Gastroesophageal sphincter (tissue), 4 donors: ENCODE data around the gene PPP1R3A. TPM values are rescaled to one million over a fixed set of nuclear protein-coding genes. Genes with fewer than 3 reads are reported as not detected.
A peak's percentile ranks its signal among the peaks of the same experiment; 100 is the strongest.

Experiments used
- ATAC-seq: fragments of 150-250 bp; one replicate; pipeline ENCODE4 v1.9.1; 2016; ENCODE audit warnings: mild to moderate bottlenecking, moderate library complexity
- H3K27ac ChIP-seq, 4 donors: fragments of 200-600 bp; sonication (generic) in 3 of 4; 1 replicate in 3 of 4; 2 replicates in 1 of 4; pipeline ENCODE4 v1.5.1; 2016 to 2019
- H3K27me3 ChIP-seq: fragments of 200-600 bp; sonication (generic); one replicate; pipeline ENCODE4 v1.5.1; 2019
- H3K36me3 ChIP-seq, 2 donors: fragments of 200-600 bp; sonication (generic); one replicate each; pipeline ENCODE4 v1.5.1; 2019; ENCODE audit warnings: control low read depth in 1 of 2
- H3K4me1 ChIP-seq, 3 donors: fragments of 200-600 bp; sonication (generic); 1 replicate in 2 of 3; 2 replicates in 1 of 3; pipeline ENCODE4 v1.5.1; 2016 to 2019; ENCODE audit warnings: control low read depth in 2 of 3
- H3K4me3 ChIP-seq, 2 donors: fragments of 200-600 bp; sonication (generic); one replicate each; pipeline ENCODE4 v1.5.1; 2019; ENCODE audit warnings: mild to moderate bottlenecking in 1 of 2, moderate library complexity in 1 of 2
- H3K9me3 ChIP-seq, 3 donors: fragments of 200-600 bp; sonication (generic); one replicate each; pipeline ENCODE4 v1.5.1; 2017 to 2019; ENCODE audit warnings: control low read depth in 2 of 3
- CTCF ChIP-seq, 4 experiments: fragments of 200-600 bp in 2 of 4; fragments of 450-650 bp in 2 of 4; sonication (generic) in 1 of 4; IDR thresholded peaks; one replicate each; pipeline ENCODE4 v1.5.1; 2017 to 2019; ENCODE audit warnings: antibody characterized with exemption in 4 of 4, mild to moderate bottlenecking in 2 of 4, moderate library complexity in 2 of 4
- EP300 ChIP-seq: sonication (generic); formaldehyde crosslinking; IDR thresholded peaks from one replicate; pipeline ENCODE4 v1.6.1; 2017; ENCODE audit warnings: antibody characterized with exemption, mild to moderate bottlenecking
- POLR2A ChIP-seq, 2 donors: fragments of 450-650 bp; IDR thresholded peaks; one replicate each; pipeline ENCODE4 v1.6.1; 2017; ENCODE audit warnings: antibody characterized with exemption in 2 of 2, mild to moderate bottlenecking in 2 of 2, moderate library complexity in 1 of 2
- POLR2AphosphoS5 ChIP-seq: sonication (generic); formaldehyde crosslinking; IDR thresholded peaks from one replicate; pipeline ENCODE4 v1.6.1; 2017; ENCODE audit warnings: antibody characterized with exemption
- WGBS, 2 donors: methylation state at CpG; one replicate each; pipeline ENCODE4 v1.1.5; 2018; ENCODE audit warnings: low coverage in 1 of 2; 5-methylcytosine and 5-hydroxymethylcytosine counted together
- total RNA-seq, 4 donors: library from RNA; depleted of rRNA; stranded (reverse); fragments of >200 nt; gene quantifications; one replicate each; pipeline ENCODE4 v1.1.0, GENCODE V29; 2016

Gene PPP1R3A
- total RNA-seq, 4 donors from 2014 or later = 0.54 TPM; not detected in 3

DNA sequence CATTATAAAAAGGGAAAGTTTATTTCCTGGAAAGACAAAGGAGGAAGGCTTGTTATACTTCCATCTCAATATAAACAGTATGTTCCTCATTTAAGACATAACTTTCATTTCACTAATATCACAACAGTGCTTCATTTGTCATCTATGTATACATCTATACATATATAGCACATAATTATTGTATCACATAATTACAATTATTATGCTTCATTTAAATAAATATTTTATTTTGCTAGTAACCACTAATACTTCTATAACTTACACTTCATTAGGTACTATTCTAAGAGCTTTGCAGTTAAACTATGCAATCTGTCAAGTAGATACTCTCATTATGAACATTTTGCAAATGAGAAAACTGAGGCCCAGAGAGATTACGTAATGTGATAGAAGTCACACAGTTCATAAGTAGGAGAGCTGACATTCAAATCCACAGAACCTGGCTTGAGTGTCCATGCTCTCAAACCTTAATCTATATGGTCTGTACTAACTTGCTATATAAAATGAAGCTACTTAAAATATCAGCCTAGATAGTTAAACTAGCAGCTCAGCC, 86.5 kb downstream of the PPP1R3A start:
- WGBS, 2 donors = 81 to 85% methylated on average over 1 of the region's 1 CpG

DNA sequence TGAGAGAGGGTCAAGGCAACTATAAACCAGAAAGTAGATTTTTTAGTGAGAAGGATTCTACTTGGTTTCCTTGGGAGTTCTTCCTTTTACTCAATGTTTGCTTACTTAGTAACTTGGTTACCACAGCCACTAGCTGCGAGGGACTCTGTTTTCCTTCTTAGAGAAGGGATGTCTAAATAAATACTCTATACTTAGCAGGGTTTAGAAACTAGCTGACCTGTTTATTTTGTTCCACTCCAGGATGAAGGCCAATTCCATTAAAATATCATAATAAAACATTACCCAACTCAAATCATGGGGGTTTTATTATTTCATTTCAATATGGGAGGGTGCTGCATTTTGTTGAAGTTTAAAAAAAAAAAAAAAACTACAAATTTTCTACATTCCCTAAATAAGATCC, 87.3 kb downstream of the PPP1R3A start:
- no peak overlapping the region for H3K4me3 ChIP-seq
- no peak for ATAC-seq
- H3K4me1 ChIP-seq = no peaks in the 10 kb centered on the region
- 8 to 22% methylated on average over 1 of the region's 1 CpG for WGBS, 2 donors
- no peaks in the 10 kb centered on the region for H3K27me3 ChIP-seq
- H3K36me3 ChIP-seq = no peaks in the 10 kb centered on the region
- H3K9me3 ChIP-seq = no peaks in the 10 kb centered on the region
- TF ChIP-seq EP300 (no peak), CTCF (IDR thresholded peaks at IDR 0.05) (no peak), POLR2AphosphoS5 (no peak), POLR2A (IDR thresholded peaks at IDR 0.05) (no peak)
- peak overlapping the region in 1 of 4 donors; percentile 48 for H3K27ac ChIP-seq

More for the DNA sequence above, 86.5 kb downstream of the PPP1R3A start:
- Histone ChIP-seq H3K27me3 (no peaks in the 10 kb centered on the region), H3K36me3 (no peaks in the 10 kb centered on the region), H3K4me1 (no peaks in the 10 kb centered on the region), H3K4me3 (no peak overlapping the region), H3K27ac (peak overlapping the region in 1 of 4 donors; percentile 24), H3K9me3 (no peaks in the 10 kb centered on the region)
- ATAC-seq = no peak
- TF ChIP-seq CTCF (IDR thresholded peaks at IDR 0.05) (no peak), EP300 (no peak), POLR2A (IDR thresholded peaks at IDR 0.05) (no peak), POLR2AphosphoS5 (no peak)

DNA sequence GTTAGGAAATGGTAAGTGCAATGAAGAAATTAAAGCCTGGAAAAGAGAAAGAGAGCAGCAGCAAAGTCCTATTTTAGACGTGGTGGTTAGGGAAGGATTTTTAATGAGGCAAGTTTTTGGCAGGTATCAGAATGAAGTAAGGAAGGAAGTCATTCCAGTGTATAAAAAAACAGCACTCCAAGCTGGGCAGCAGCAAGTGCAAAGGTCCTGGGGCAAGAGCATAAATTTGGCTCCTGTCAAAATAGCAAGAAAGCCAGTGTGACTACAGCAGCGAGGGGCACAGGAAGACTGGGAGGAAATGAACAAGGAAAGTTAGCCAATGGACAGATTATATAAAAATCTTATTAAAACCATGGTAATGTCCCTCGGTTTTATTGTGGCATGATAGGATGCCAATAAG, 90.2 kb downstream of the PPP1R3A start:
- Histone ChIP-seq H3K4me3 (no peak overlapping the region), H3K27ac (no peak overlapping the region), H3K4me1 (peaks cover 0 to 10% (median 0%) of the 10 kb centered on the region in 3 donors), H3K9me3 (no peaks in the 10 kb centered on the region), H3K36me3 (no peaks in the 10 kb centered on the region), H3K27me3 (no peaks in the 10 kb centered on the region)
- 44 to 55% methylated on average over 3 of the region's 3 CpGs for WGBS, 2 donors
- ATAC-seq = no peak
- TF ChIP-seq POLR2A (IDR thresholded peaks at IDR 0.05) (no peak), CTCF (IDR thresholded peaks at IDR 0.05) (no peak), POLR2AphosphoS5 (no peak), EP300 (no peak)
